ENCODE measurements around the gene MIER1.
"Not testable (repeated sequence)": the region's sequence is repeated elsewhere in the genome, so short reads cannot be mapped to it uniquely, and the experiment has no call there.

The MIER1 gene

GRCh38 chr1:66940981-66941380 lies 16.2 kb downstream of the MIER1 start:
- DNase-seq: no peak

- DNase-seq: no peak
These were observed 18.7 kb downstream of the MIER1 start for GRCh38 chr1:66943361-66943969.

- DNase-seq: no peak
These were observed 19.8 kb downstream of the MIER1 start for GRCh38 chr1:66944330-66945274.

- no peak for DNase-seq
These were observed 20.5 kb downstream of the MIER1 start for GRCh38 chr1:66945316-66945715.

- DNase-seq: no peak
These were observed 22.5 kb downstream of the MIER1 start for GRCh38 chr1:66947267-66947666.

- DNase-seq: no peak
These were observed 26.7 kb downstream of the MIER1 start for GRCh38 chr1:66951513-66951912.

GRCh38 chr1:66954208-66954607 lies 29.4 kb downstream of the MIER1 start:
- no peak for DNase-seq

- no peak for DNase-seq
These were observed 33.1 kb downstream of the MIER1 start for GRCh38 chr1:66957938-66958337.

- DNase-seq: not testable (repeated sequence)
These were observed 41.5 kb downstream of the MIER1 start for GRCh38 chr1:66966188-66966873.

- no peak for DNase-seq
These were observed 43.8 kb downstream of the MIER1 start for GRCh38 chr1:66968574-66968973.

GRCh38 chr1:66978201-66978600 lies 53.4 kb downstream of the MIER1 start:
- DNase-seq: no peak

GRCh38 chr1:66979621-66980020 lies 54.8 kb downstream of the MIER1 start:
- not testable (repeated sequence) for DNase-seq

- DNase-seq: no peak
These were observed 56.1 kb downstream of the MIER1 start for GRCh38 chr1:66980745-66981367.

GRCh38 chr1:66981679-66982078 lies 56.9 kb downstream of the MIER1 start:
- DNase-seq: no peak

- no peak for DNase-seq
These were observed 57.9 kb downstream of the MIER1 start for GRCh38 chr1:66982561-66983260.

- DNase-seq: no peak
These were observed 59.7 kb downstream of the MIER1 start for GRCh38 chr1:66984491-66984890.

GRCh38 chr1:66985835-66986234 lies 61.0 kb downstream of the MIER1 start:
- DNase-seq: no peak

GRCh38 chr1:66993076-66993475 lies 68.3 kb downstream of the MIER1 start:
- no peak for DNase-seq

- DNase-seq: peak; percentile 36
These were observed 71.4 kb downstream of the MIER1 start for GRCh38 chr1:66996018-66996682.

GRCh38 chr1:66998972-66999371 lies 74.2 kb downstream of the MIER1 start:
- no peak for DNase-seq

- no peak for DNase-seq
These were observed 75.0 kb downstream of the MIER1 start for GRCh38 chr1:66999640-67000400.
